ENCODE results near the gene FAM53B.

FAM53B gene

GRCh38 chr10:124650263-124650662, 93.9 kb downstream of the FAM53B start:
- H3K27me3 ChIP-seq (ENCODE audit: insufficient read depth, low read length): no peaks in the 10 kb centered on the region
- no peaks in the 10 kb centered on the region for H3K9me3 ChIP-seq (ENCODE audit: insufficient read depth, low read depth, low read length)
- no peak overlapping the region for H3K27ac ChIP-seq (ENCODE audit: low read length)
- no peaks in the 10 kb centered on the region for H3K36me3 ChIP-seq (ENCODE audit: insufficient read depth, low read depth, low read length)
- H3K4me3 ChIP-seq (ENCODE audit: low read length): no peak overlapping the region
- 0 out of 2 replicates have a peak overlapping the region, but pooled peaks have one; percentile 10 for H3K9ac ChIP-seq (ENCODE audit: low read depth, low read length)
- peaks cover 17% of the 10 kb centered on the region for H3K4me1 ChIP-seq (ENCODE audit: insufficient read depth, low read length)

GRCh38 chr10:124649214-124649613, 95.0 kb downstream of the FAM53B start:
- H3K27ac ChIP-seq (ENCODE audit: low read length): no peak overlapping the region
- H3K9me3 ChIP-seq (ENCODE audit: insufficient read depth, low read depth, low read length): no peaks in the 10 kb centered on the region
- no peak overlapping the region for H3K9ac ChIP-seq (ENCODE audit: low read depth, low read length)
- H3K36me3 ChIP-seq (ENCODE audit: insufficient read depth, low read depth, low read length): no peaks in the 10 kb centered on the region
- H3K27me3 ChIP-seq (ENCODE audit: insufficient read depth, low read length): no peaks in the 10 kb centered on the region
- no peak overlapping the region for H3K4me3 ChIP-seq (ENCODE audit: low read length)
- peaks cover 14% of the 10 kb centered on the region for H3K4me1 ChIP-seq (ENCODE audit: insufficient read depth, low read length)

GRCh38 chr10:124648738-124649137, 95.4 kb downstream of the FAM53B start:
- Histone ChIP-seq H3K9ac (ENCODE audit: low read depth, low read length) (no peak overlapping the region), H3K4me3 (ENCODE audit: low read length) (no peak overlapping the region), H3K36me3 (ENCODE audit: insufficient read depth, low read depth, low read length) (no peaks in the 10 kb centered on the region), H3K27me3 (ENCODE audit: insufficient read depth, low read length) (no peaks in the 10 kb centered on the region), H3K4me1 (ENCODE audit: insufficient read depth, low read length) (peaks cover 14% of the 10 kb centered on the region), H3K27ac (ENCODE audit: low read length) (no peak overlapping the region), H3K9me3 (ENCODE audit: insufficient read depth, low read depth, low read length) (no peaks in the 10 kb centered on the region)

- Histone ChIP-seq H3K9me3 (ENCODE audit: insufficient read depth, low read depth, low read length) (no peaks in the 10 kb centered on the region), H3K4me1 (ENCODE audit: insufficient read depth, low read length) (peaks cover 14% of the 10 kb centered on the region), H3K36me3 (ENCODE audit: insufficient read depth, low read depth, low read length) (no peaks in the 10 kb centered on the region), H3K9ac (ENCODE audit: low read depth, low read length) (no peak overlapping the region), H3K4me3 (ENCODE audit: low read length) (no peak overlapping the region), H3K27me3 (ENCODE audit: insufficient read depth, low read length) (no peaks in the 10 kb centered on the region), H3K27ac (ENCODE audit: low read length) (no peak overlapping the region)
Measured at GRCh38 chr10:124648131-124648475, 96.1 kb downstream of the FAM53B start.

GRCh38 chr10:124647421-124648130, 96.6 kb downstream of the FAM53B start:
- H3K9me3 ChIP-seq (ENCODE audit: insufficient read depth, low read depth, low read length): no peaks in the 10 kb centered on the region
- H3K27me3 ChIP-seq (ENCODE audit: insufficient read depth, low read length): no peaks in the 10 kb centered on the region
- H3K9ac ChIP-seq (ENCODE audit: low read depth, low read length): no peak overlapping the region
- H3K4me1 ChIP-seq (ENCODE audit: insufficient read depth, low read length): peaks cover 14% of the 10 kb centered on the region
- no peak overlapping the region for H3K27ac ChIP-seq (ENCODE audit: low read length)
- H3K4me3 ChIP-seq (ENCODE audit: low read length): no peak overlapping the region
- no peaks in the 10 kb centered on the region for H3K36me3 ChIP-seq (ENCODE audit: insufficient read depth, low read depth, low read length)

GRCh38 chr10:124646483-124647352, 97.5 kb downstream of the FAM53B start:
- no peak overlapping the region for H3K27ac ChIP-seq (ENCODE audit: low read length)

GRCh38 chr10:124645467-124646095, 98.6 kb downstream of the FAM53B start:
- H3K9ac ChIP-seq (ENCODE audit: low read depth, low read length): no peak overlapping the region
- no peaks in the 10 kb centered on the region for H3K27me3 ChIP-seq (ENCODE audit: insufficient read depth, low read length)
- no peaks in the 10 kb centered on the region for H3K36me3 ChIP-seq (ENCODE audit: insufficient read depth, low read depth, low read length)
- H3K4me3 ChIP-seq (ENCODE audit: low read length): no peak overlapping the region
- H3K27ac ChIP-seq (ENCODE audit: low read length): no peak overlapping the region
- no peaks in the 10 kb centered on the region for H3K9me3 ChIP-seq (ENCODE audit: insufficient read depth, low read depth, low read length)
- H3K4me1 ChIP-seq (ENCODE audit: insufficient read depth, low read length): peaks cover 9% of the 10 kb centered on the region

More at GRCh38 chr10:124646483-124647352, 97.5 kb downstream of the FAM53B start:
- Histone ChIP-seq H3K9me3 (ENCODE audit: insufficient read depth, low read depth, low read length) (no peaks in the 10 kb centered on the region), H3K27me3 (ENCODE audit: insufficient read depth, low read length) (no peaks in the 10 kb centered on the region), H3K4me1 (ENCODE audit: insufficient read depth, low read length) (peaks cover 12% of the 10 kb centered on the region), H3K4me3 (ENCODE audit: low read length) (no peak overlapping the region), H3K36me3 (ENCODE audit: insufficient read depth, low read depth, low read length) (no peaks in the 10 kb centered on the region), H3K9ac (ENCODE audit: low read depth, low read length) (no peak overlapping the region)

GRCh38 chr10:124644771-124645415, 99.3 kb downstream of the FAM53B start:
- Histone ChIP-seq H3K36me3 (ENCODE audit: insufficient read depth, low read depth, low read length) (no peaks in the 10 kb centered on the region), H3K4me3 (ENCODE audit: low read length) (no peak overlapping the region), H3K27ac (ENCODE audit: low read length) (no peak overlapping the region), H3K27me3 (ENCODE audit: insufficient read depth, low read length) (no peaks in the 10 kb centered on the region), H3K9ac (ENCODE audit: low read depth, low read length) (no peak overlapping the region), H3K4me1 (ENCODE audit: insufficient read depth, low read length) (peaks cover 3% of the 10 kb centered on the region; the same call in 1 of the 2 replicates), H3K9me3 (ENCODE audit: insufficient read depth, low read depth, low read length) (no peaks in the 10 kb centered on the region)

- Histone ChIP-seq H3K27me3 (ENCODE audit: insufficient read depth, low read length) (no peaks in the 10 kb centered on the region), H3K4me1 (ENCODE audit: insufficient read depth, low read length) (peaks cover 3% of the 10 kb centered on the region; the same call in 1 of the 2 replicates), H3K27ac (ENCODE audit: low read length) (no peak overlapping the region), H3K4me3 (ENCODE audit: low read length) (no peak overlapping the region), H3K9me3 (ENCODE audit: insufficient read depth, low read depth, low read length) (no peaks in the 10 kb centered on the region), H3K9ac (ENCODE audit: low read depth, low read length) (no peak overlapping the region), H3K36me3 (ENCODE audit: insufficient read depth, low read depth, low read length) (no peaks in the 10 kb centered on the region)
Measured at GRCh38 chr10:124644236-124644635, 99.9 kb downstream of the FAM53B start.

- no peak overlapping the region for H3K9ac ChIP-seq (ENCODE audit: low read depth, low read length)
- H3K27ac ChIP-seq (ENCODE audit: low read length): no peak overlapping the region
- no peaks in the 10 kb centered on the region for H3K36me3 ChIP-seq (ENCODE audit: insufficient read depth, low read depth, low read length)
- no peaks in the 10 kb centered on the region for H3K9me3 ChIP-seq (ENCODE audit: insufficient read depth, low read depth, low read length)
- no peaks in the 10 kb centered on the region for H3K27me3 ChIP-seq (ENCODE audit: insufficient read depth, low read length)
- H3K4me3 ChIP-seq (ENCODE audit: low read length): no peak overlapping the region
- H3K4me1 ChIP-seq (ENCODE audit: insufficient read depth, low read length): peaks cover 3% of the 10 kb centered on the region; the same call in 1 of the 2 replicates
Measured at GRCh38 chr10:124643330-124644009, 100.7 kb downstream of the FAM53B start.

Measured in iPS-20b (cell line).